MM.1S (cell line): ENCODE results near the gene ENO3.

Experiments used
- DNase-seq: peaks from one replicate; pipeline ENCODE4 v3.0.0-alpha.2; 2015
- H2AFZ ChIP-seq: fragments of 300-600 bp; sonication (generic); 2 replicates; pipeline ENCODE4 v1.6.0; 2016; ENCODE audit warnings: antibody characterized with exemption, low read length
- H3F3A ChIP-seq: fragments of 300-600 bp; sonication (generic); 2 replicates; pipeline ENCODE4 v1.6.1; 2016; ENCODE audit warnings: mild to moderate bottlenecking, antibody characterized with exemption, low read length, moderate library complexity, mixed read lengths; ENCODE audit not compliant: insufficient read depth
- H3K27ac ChIP-seq: fragments of 300-600 bp; sonication (generic); 2 replicates; pipeline ENCODE4 v1.5.1; 2016; ENCODE audit warnings: mild to moderate bottlenecking, low read length
- H3K27me3 ChIP-seq: fragments of 300-600 bp; sonication (generic); replicated peaks from 2 replicates; pipeline ENCODE4 v1.6.0; 2016; ENCODE audit warnings: low read length; ENCODE audit not compliant: insufficient read depth
- H3K36me3 ChIP-seq: fragments of 300-600 bp; sonication (generic); replicated peaks from 2 replicates; pipeline ENCODE4 v1.6.1; 2016; ENCODE audit warnings: mild to moderate bottlenecking, low read length, mixed read lengths; ENCODE audit not compliant: insufficient read depth
- H3K4me1 ChIP-seq: fragments of 300-600 bp; sonication (generic); 2 replicates; pipeline ENCODE4 v1.6.1; 2016; ENCODE audit warnings: low read length, mixed read lengths
- H3K4me2 ChIP-seq: fragments of 300-600 bp; sonication (generic); 2 replicates; pipeline ENCODE4 v1.6.0; 2016; ENCODE audit warnings: low read depth, low read length
- H3K4me3 ChIP-seq: fragments of 300-600 bp; sonication (generic); 2 replicates; pipeline ENCODE4 v1.5.1; 2016; ENCODE audit warnings: low read length, mixed read lengths
- H3K79me2 ChIP-seq: fragments of 300-600 bp; sonication (generic); 2 replicates; pipeline ENCODE4 v1.6.1; 2016; ENCODE audit warnings: mixed run types, low read length, mixed read lengths
- H3K9ac ChIP-seq: fragments of 300-600 bp; sonication (generic); 2 replicates; pipeline ENCODE4 v1.6.1; 2016; ENCODE audit warnings: low read length, mixed read lengths
- H3K9me2 ChIP-seq: fragments of 300-600 bp; sonication (generic); replicated peaks from 2 replicates; pipeline ENCODE4 v1.6.1; 2016; ENCODE audit warnings: mild to moderate bottlenecking, low read length, mixed read lengths; ENCODE audit not compliant: insufficient read depth
- H3K9me3 ChIP-seq: fragments of 300-600 bp; sonication (generic); replicated peaks from 2 replicates; pipeline ENCODE4 v1.6.1; 2016; ENCODE audit warnings: mild to moderate bottlenecking, low read length, mixed read lengths; ENCODE audit not compliant: insufficient read depth
- H4K20me1 ChIP-seq: fragments of 300-600 bp; sonication (generic); 2 replicates; pipeline ENCODE4 v1.6.1; 2016; ENCODE audit warnings: mild to moderate bottlenecking, low read length, moderate library complexity, mixed read lengths; ENCODE audit not compliant: insufficient read depth
- CTCF ChIP-seq: fragments of 300-600 bp; sonication (generic); IDR thresholded peaks from 2 replicates; pipeline ENCODE4 v1.5.1; 2016; ENCODE audit warnings: antibody characterized with exemption, low read length, mixed read lengths
- EZH2 ChIP-seq: fragments of 300-600 bp; sonication (generic); optimal IDR thresholded peaks from 2 replicates; pipeline ENCODE3; 2017; ENCODE audit warnings: low read depth, mild to moderate bottlenecking, antibody characterized with exemption, low read length, mixed read lengths
- EZH2phosphoT487 ChIP-seq: fragments of 300-600 bp; sonication (generic); IDR thresholded peaks from 2 replicates; pipeline ENCODE4 v1.6.1; 2018; ENCODE audit warnings: antibody characterized with exemption, low read length

ENO3 gene

GRCh38 chr17:4970273-4970672, 19.4 kb downstream of the ENO3 start:
- TF ChIP-seq CTCF (no peak), EZH2 (no peak), EZH2phosphoT487 (no peak)
- H3K4me3 ChIP-seq, result no peak overlapping the region
- H3F3A ChIP-seq, result peaks cover 12% of the 10 kb centered on the region; the same call in 1 of the 2 replicates
- H4K20me1 ChIP-seq, result no peaks in the 10 kb centered on the region
- no peaks in the 10 kb centered on the region for H3K27me3 ChIP-seq
- no peak overlapping the region for H3K4me2 ChIP-seq
- H3K36me3 ChIP-seq, result no peaks in the 10 kb centered on the region
- H2AFZ ChIP-seq, result no peak overlapping the region
- H3K9ac ChIP-seq, result no peak overlapping the region
- H3K27ac ChIP-seq, result no peak overlapping the region
- no peak for DNase-seq
- peaks cover 12% of the 10 kb centered on the region; the same call in 1 of the 2 replicates for H3K4me1 ChIP-seq
- H3K9me3 ChIP-seq, result no peaks in the 10 kb centered on the region
- no peaks in the 10 kb centered on the region for H3K9me2 ChIP-seq
- H3K79me2 ChIP-seq, result peaks cover 23% of the 10 kb centered on the region

- Histone ChIP-seq H3K9ac (no peak overlapping the region), H3K9me2 (no peaks in the 10 kb centered on the region), H3K27me3 (no peaks in the 10 kb centered on the region), H3K4me2 (no peak overlapping the region), H3K79me2 (peaks cover 11% of the 10 kb centered on the region), H3K4me3 (no peak overlapping the region), H3K36me3 (no peaks in the 10 kb centered on the region), H3F3A (peaks cover 7% of the 10 kb centered on the region; the same call in 1 of the 2 replicates), H3K27ac (no peak overlapping the region), H2AFZ (no peak overlapping the region), H3K9me3 (no peaks in the 10 kb centered on the region), H4K20me1 (no peaks in the 10 kb centered on the region), H3K4me1 (peaks cover 6% of the 10 kb centered on the region; the same call in 1 of the 2 replicates)
- TF ChIP-seq EZH2phosphoT487 (no peak), CTCF (no peak), EZH2 (no peak)
- no peak for DNase-seq
These were observed 20.9 kb downstream of the ENO3 start for GRCh38 chr17:4971826-4972225.

- H3K9me3 ChIP-seq, result no peaks in the 10 kb centered on the region
- peaks cover 7% of the 10 kb centered on the region; the same call in 1 of the 2 replicates for H3F3A ChIP-seq
- no peaks in the 10 kb centered on the region for H3K9me2 ChIP-seq
- peaks cover 6% of the 10 kb centered on the region; the same call in 1 of the 2 replicates for H3K4me1 ChIP-seq
- H3K79me2 ChIP-seq, result peaks cover 11% of the 10 kb centered on the region
- H2AFZ ChIP-seq, result no peak overlapping the region
- no peaks in the 10 kb centered on the region for H4K20me1 ChIP-seq
- no peak for DNase-seq
- TF ChIP-seq EZH2 (no peak), CTCF (no peak), EZH2phosphoT487 (no peak)
- H3K4me3 ChIP-seq, result no peak overlapping the region
- no peaks in the 10 kb centered on the region for H3K27me3 ChIP-seq
- no peak overlapping the region for H3K9ac ChIP-seq
- H3K36me3 ChIP-seq, result no peaks in the 10 kb centered on the region
- H3K4me2 ChIP-seq, result no peak overlapping the region
- H3K27ac ChIP-seq, result no peak overlapping the region
These were observed 21.4 kb downstream of the ENO3 start for GRCh38 chr17:4972322-4972721.
